Measurements from ENCODE around the gene CST4. TPM values are rescaled to one million over a fixed set of nuclear protein-coding genes. Genes with fewer than 3 reads are reported as not detected.

The CST4 gene
- total and polyA plus RNA-seq, 10 of the 15 experiments (the other 5 are each of a cell fraction or from before 2014, with no cell fraction given): not detected

DNA sequence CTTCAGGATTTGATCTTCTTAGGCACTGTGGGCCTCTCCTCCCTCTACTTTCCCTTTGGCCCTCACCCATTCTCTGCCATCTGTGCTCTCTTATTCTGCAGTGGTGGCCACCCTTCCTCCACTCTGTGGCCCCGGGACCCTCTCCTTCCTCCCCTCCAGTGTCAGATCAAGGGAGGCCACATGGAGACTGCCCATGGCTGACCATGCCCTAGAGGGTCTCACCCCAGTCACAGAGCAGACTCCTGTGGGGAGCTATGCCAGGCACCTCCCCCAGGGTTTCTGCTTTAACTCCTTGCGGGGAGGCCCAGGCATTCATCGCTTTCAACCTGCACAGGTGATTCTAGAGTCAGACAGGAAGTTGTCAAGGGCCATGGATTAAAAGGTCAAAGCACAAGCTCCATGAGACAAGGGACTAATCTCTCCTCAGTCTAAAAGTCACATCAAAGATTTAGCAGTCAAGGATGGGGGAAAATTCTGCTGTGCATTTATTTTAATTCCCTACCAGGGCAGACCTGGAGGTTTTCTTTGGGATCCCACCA lies 35.4 kb downstream of the CST4 start:
- no peak for TF ChIP-seq STAT3 (IDR thresholded peaks at IDR 0.05; ENCODE audit: low read depth, low read length)
- TF ChIP-seq, protein P1, sequence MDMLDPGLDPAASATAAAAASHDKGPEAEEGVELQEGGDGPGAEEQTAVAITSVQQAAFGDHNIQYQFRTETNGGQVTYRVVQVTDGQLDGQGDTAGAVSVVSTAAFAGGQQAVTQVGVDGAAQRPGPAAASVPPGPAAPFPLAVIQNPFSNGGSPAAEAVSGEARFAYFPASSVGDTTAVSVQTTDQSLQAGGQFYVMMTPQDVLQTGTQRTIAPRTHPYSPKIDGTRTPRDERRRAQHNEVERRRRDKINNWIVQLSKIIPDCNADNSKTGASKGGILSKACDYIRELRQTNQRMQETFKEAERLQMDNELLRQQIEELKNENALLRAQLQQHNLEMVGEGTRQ (IDR thresholded peaks at IDR 0.05; ENCODE audit: borderline replicate concordance, low read depth, low read length): no peak
- TF ChIP-seq BHLHE40 (IDR thresholded peaks at IDR 0.05; ENCODE audit: borderline replicate concordance in 1 of 2, low read depth in 2 of 2, low read length in 1 of 2): no peak
- TF ChIP-seq RCOR1 (conservative IDR thresholded peaks at IDR 0.05; ENCODE audit: low read depth, low read length): no peak
- no peak for TF ChIP-seq TCF3 (IDR thresholded peaks at IDR 0.05; ENCODE audit: borderline replicate concordance, insufficient read depth, low read depth, low read length)
- TF ChIP-seq ZNF24 (IDR thresholded peaks at IDR 0.05): no peak
- TF ChIP-seq PKNOX1 (IDR thresholded peaks at IDR 0.05): no peak
- TF ChIP-seq TARDBP (IDR thresholded peaks at IDR 0.05; ENCODE audit: borderline replicate concordance): no peak
- H3K9ac ChIP-seq (ENCODE audit: control insufficient read depth, insufficient read depth, low read length): no peak overlapping the region
- no peaks in the 10 kb centered on the region; the same call in 2 of the 3 replicates for H3K9me3 ChIP-seq (replicated peaks; ENCODE audit: control insufficient read depth, insufficient read depth, low read length)
- H3K4me3 ChIP-seq: no peak overlapping the region
- no peaks in the 10 kb centered on the region for H3K36me3 ChIP-seq (ENCODE audit: control insufficient read depth in 2 of 2, insufficient read depth in 2 of 2, low read length in 1 of 2)
- POLR2A ChIA-PET: no interaction called here
- ATAC-seq (no peak), FAIRE-seq (no peak), DNase-seq (ENCODE audit: low read depth, low spot score) (no peak)
- no peaks in the 10 kb centered on the region for H4K20me1 ChIP-seq (ENCODE audit: control insufficient read depth, insufficient read depth)
- no peak overlapping the region for H2AFZ ChIP-seq (ENCODE audit: control insufficient read depth, low read depth, low read length)
- RAD21 ChIA-PET (ENCODE audit: unreplicated experiment): no interaction called here
- intact Hi-C loops (cut with micrococcal nuclease; ENCODE audit: unreplicated experiment): no loop called here
- SMC1A ChIA-PET (ENCODE audit: uncharacterized antibody, unreplicated experiment): no interaction called here
- no peak overlapping the region for H3K4me2 ChIP-seq (ENCODE audit: control insufficient read depth, insufficient read depth)
- 67% methylated on average over 3 of the region's 3 CpGs for WGBS (ENCODE audit: insufficient coverage, insufficient replicate concordance, low lambda C conversion rate, missing lambda C conversion rate)
- in situ Hi-C loops (cut with MboI): no loop called here
- BruUV-seq (replicated peaks): no TSS peak
- CTCF ChIA-PET: interaction anchor here (1.5 kb wide), 1 partner anchor 15 kb away, joined by 3 read pairs; no protein-coding TSS in a partner anchor
- no peak overlapping the region for H3K27ac ChIP-seq (ENCODE audit: control insufficient read depth, insufficient read depth)
- no peaks in the 10 kb centered on the region for H3K79me2 ChIP-seq (ENCODE audit: control insufficient read depth, insufficient read depth, low read length)
- no peaks in the 10 kb centered on the region for H3K27me3 ChIP-seq (replicated peaks in 1 of 2; ENCODE audit: control insufficient read depth in 2 of 2, insufficient read depth in 2 of 2, low read length in 1 of 2)
- peaks cover 6% of the 10 kb centered on the region for H3K4me1 ChIP-seq (ENCODE audit: control insufficient read depth, insufficient read depth, low read length)

Measured in GM12878 (cell line).